Measurements from ENCODE around the gene SLC6A11.

The SLC6A11 gene

DNA sequence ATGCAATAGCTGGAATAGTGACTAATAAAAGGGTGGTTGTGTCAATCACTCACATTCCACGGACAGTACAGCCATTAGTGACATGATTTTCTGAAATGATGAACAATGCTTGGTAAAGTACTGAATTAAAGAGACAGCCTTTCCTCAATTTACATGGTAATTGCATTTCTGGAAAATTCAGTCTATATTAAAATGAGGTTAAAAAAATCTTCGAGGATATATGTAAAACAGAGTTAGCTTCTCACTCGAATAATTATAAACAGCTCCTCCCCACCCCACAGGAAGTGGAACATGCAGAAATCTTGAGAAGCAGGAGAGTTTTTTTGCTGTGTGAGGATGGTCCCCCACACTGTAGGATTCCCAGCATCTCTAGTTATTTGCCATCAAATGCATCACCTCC is 42.1 kb downstream of the SLC6A11 start:
- Histone ChIP-seq H3K27me3 (ENCODE audit: control insufficient read depth, insufficient read depth, low read length) (no peaks in the 10 kb centered on the region), H3K4me1 (ENCODE audit: control insufficient read depth, insufficient read depth, low read length) (no peaks in the 10 kb centered on the region), H3K9ac (ENCODE audit: low read depth, low read length) (no peak overlapping the region), H3K27ac (ENCODE audit: low read depth, low read length) (no peak overlapping the region), H3K4me3 (ENCODE audit: low read depth, low read length) (no peak overlapping the region), H3K9me3 (ENCODE audit: control insufficient read depth, insufficient read depth, low read length) (no peaks in the 10 kb centered on the region), H3K36me3 (ENCODE audit: control insufficient read depth, insufficient read depth, low read length) (no peaks in the 10 kb centered on the region)

DNA sequence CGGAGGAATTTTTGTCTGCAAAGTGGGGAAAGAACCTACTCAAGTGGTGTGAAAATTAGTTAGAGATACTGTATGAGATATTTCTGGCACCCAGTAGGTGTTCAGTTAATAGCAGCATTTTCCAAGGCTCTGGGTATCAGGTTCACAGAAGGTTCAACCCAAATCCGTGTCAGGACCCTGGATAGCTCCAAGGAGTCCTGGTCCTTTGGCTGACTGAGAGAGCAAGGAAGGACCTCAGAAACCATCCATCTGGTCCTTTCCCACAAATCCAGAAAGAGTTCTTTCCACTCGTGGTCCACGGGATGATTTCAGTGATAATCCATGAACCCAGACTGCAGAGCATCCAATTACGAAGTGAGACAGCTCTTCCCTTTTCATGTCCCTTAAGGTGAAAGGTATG is 51.4 kb downstream of the SLC6A11 start:
- Histone ChIP-seq H3K36me3 (ENCODE audit: control insufficient read depth, insufficient read depth, low read length) (no peaks in the 10 kb centered on the region), H3K27me3 (ENCODE audit: control insufficient read depth, insufficient read depth, low read length) (peaks cover 51% of the 10 kb centered on the region), H3K9me3 (ENCODE audit: control insufficient read depth, insufficient read depth, low read length) (no peaks in the 10 kb centered on the region), H3K27ac (ENCODE audit: low read depth, low read length) (no peak overlapping the region), H3K4me1 (ENCODE audit: control insufficient read depth, insufficient read depth, low read length) (no peaks in the 10 kb centered on the region), H3K9ac (ENCODE audit: low read depth, low read length) (no peak overlapping the region), H3K4me3 (ENCODE audit: low read depth, low read length) (no peak overlapping the region)

DNA sequence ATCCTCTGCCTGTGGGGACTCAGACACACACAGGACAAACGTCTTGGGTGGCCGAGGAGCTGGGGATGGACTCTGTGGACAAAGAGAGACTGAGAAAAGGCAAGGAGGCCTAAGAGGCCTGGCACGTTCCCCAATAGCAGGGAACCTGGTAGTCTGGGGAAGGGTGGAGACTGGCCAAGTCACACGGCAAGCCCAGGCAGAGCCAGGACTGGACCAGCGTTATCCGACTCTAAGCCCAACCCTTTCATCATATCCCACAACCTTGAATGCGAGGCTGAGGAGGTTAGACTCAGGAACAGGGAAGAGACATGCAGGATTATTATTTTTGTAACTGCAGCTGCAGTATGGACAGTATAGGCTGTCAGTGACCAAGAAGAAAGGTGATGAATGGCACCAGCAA is 53.4 kb downstream of the SLC6A11 start:
- Histone ChIP-seq H3K9me3 (ENCODE audit: control insufficient read depth, insufficient read depth, low read length) (no peaks in the 10 kb centered on the region), H3K27ac (ENCODE audit: low read depth, low read length) (no peak overlapping the region), H3K27me3 (ENCODE audit: control insufficient read depth, insufficient read depth, low read length) (peaks cover 71% of the 10 kb centered on the region), H3K4me1 (ENCODE audit: control insufficient read depth, insufficient read depth, low read length) (no peaks in the 10 kb centered on the region), H3K36me3 (ENCODE audit: control insufficient read depth, insufficient read depth, low read length) (no peaks in the 10 kb centered on the region), H3K4me3 (ENCODE audit: low read depth, low read length) (no peak overlapping the region), H3K9ac (ENCODE audit: low read depth, low read length) (no peak overlapping the region)

DNA sequence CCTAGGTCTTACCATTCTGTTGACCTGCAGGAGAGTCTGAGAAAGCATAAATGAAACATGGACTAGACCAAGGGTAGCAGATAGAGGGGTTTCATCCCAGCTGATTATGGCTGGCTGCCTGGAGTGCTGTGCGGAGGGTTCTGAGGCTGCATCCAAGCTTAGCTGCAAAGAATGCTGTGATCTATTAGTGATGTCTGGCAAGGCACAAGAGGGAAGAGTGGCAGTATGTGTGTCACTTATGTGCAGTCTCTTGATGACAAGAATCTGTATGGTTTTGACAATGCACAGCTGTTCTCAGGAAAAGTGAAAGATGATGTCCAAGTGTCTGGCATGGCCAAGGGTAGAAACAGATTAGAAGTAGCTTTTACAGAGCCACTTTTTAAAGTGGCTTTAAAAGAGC is 54.3 kb downstream of the SLC6A11 start:
- H3K4me1 ChIP-seq (ENCODE audit: control insufficient read depth, insufficient read depth, low read length), result no peaks in the 10 kb centered on the region
- H3K9ac ChIP-seq (ENCODE audit: low read depth, low read length), result no peak overlapping the region
- peaks cover 77% of the 10 kb centered on the region for H3K27me3 ChIP-seq (ENCODE audit: control insufficient read depth, insufficient read depth, low read length)
- no peaks in the 10 kb centered on the region for H3K9me3 ChIP-seq (ENCODE audit: control insufficient read depth, insufficient read depth, low read length)
- no peak overlapping the region for H3K27ac ChIP-seq (ENCODE audit: low read depth, low read length)
- no peak overlapping the region for H3K4me3 ChIP-seq (ENCODE audit: low read depth, low read length)
- no peaks in the 10 kb centered on the region for H3K36me3 ChIP-seq (ENCODE audit: control insufficient read depth, insufficient read depth, low read length)

DNA sequence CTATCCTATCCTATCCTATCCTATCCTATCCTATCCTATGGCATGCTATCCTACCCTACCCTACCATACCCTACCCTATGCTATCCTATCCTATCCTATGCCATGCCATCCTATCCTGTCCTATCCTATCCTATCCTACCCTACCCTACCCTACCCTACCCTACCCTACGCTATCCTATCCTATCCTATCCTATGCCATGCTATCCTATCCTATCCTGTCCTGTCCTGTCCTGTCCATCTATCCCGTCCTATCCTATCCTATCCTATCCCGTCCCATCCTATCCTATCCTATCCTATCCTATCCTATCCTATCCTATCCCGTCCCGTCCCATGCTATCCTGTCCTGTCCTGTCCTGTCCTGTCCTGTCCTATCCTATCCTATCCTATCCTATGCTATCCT is 57.4 kb downstream of the SLC6A11 start:
- no peaks in the 10 kb centered on the region for H3K4me1 ChIP-seq (ENCODE audit: control insufficient read depth, insufficient read depth, low read length)
- H3K27me3 ChIP-seq (ENCODE audit: control insufficient read depth, insufficient read depth, low read length), result peaks cover 90% of the 10 kb centered on the region
- no peaks in the 10 kb centered on the region for H3K9me3 ChIP-seq (ENCODE audit: control insufficient read depth, insufficient read depth, low read length)

DNA sequence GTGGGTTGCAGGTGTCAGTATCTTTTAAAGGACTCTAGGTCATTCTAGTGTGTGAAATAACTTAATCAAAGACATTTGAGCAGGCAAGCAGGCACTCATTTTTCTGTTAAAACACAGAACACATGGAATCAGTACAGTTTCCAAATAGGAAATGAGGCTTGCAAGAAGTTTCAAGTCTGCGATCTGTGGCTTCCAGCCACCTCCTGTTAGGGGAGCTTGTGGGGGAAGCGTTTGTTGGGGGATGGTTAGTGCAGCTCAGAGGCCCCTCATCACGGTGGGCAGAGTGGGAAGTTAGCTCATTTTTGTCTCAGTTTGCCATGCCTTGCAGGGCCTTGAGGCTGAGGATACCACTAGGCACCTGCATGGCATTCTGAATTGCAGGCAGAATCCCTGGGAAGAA is 59.9 kb downstream of the SLC6A11 start:
- H3K27ac ChIP-seq (ENCODE audit: low read depth, low read length), result no peak overlapping the region
- H3K27me3 ChIP-seq (ENCODE audit: control insufficient read depth, insufficient read depth, low read length), result peaks cover 79% of the 10 kb centered on the region
- no peaks in the 10 kb centered on the region for H3K36me3 ChIP-seq (ENCODE audit: control insufficient read depth, insufficient read depth, low read length)
- no peak overlapping the region for H3K9ac ChIP-seq (ENCODE audit: low read depth, low read length)
- no peaks in the 10 kb centered on the region for H3K4me1 ChIP-seq (ENCODE audit: control insufficient read depth, insufficient read depth, low read length)
- no peak overlapping the region for H3K4me3 ChIP-seq (ENCODE audit: low read depth, low read length)
- no peaks in the 10 kb centered on the region for H3K9me3 ChIP-seq (ENCODE audit: control insufficient read depth, insufficient read depth, low read length)

More for the DNA sequence above, 57.4 kb downstream of the SLC6A11 start:
- no peak overlapping the region for H3K9ac ChIP-seq (ENCODE audit: low read depth, low read length)
- H3K27ac ChIP-seq (ENCODE audit: low read depth, low read length), result no peak overlapping the region
- H3K36me3 ChIP-seq (ENCODE audit: control insufficient read depth, insufficient read depth, low read length), result no peaks in the 10 kb centered on the region
- no peak overlapping the region for H3K4me3 ChIP-seq (ENCODE audit: low read depth, low read length)

DNA sequence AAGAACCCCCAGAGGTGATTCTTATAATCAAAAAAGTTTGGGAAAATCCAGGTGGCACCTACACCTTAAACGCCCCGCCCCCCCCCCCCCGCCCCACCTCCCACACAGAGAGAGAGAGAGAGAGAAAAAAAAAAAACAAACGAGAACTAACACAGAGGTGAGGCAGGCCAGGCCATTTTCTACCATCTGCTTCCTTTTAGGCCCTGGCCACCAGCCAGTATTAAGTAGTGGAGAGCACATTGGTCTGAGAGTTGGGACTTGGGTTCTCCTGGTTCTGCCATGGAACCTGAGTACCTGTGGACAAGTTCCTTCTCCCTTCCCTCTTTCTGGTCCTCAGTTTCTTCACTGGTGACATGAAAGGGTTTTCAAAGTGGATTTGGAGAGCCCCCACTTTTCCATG is 60.6 kb downstream of the SLC6A11 start:
- H3K27ac ChIP-seq (ENCODE audit: low read depth, low read length), result no peak overlapping the region
- no peaks in the 10 kb centered on the region for H3K9me3 ChIP-seq (ENCODE audit: control insufficient read depth, insufficient read depth, low read length)
- H3K4me3 ChIP-seq (ENCODE audit: low read depth, low read length), result no peak overlapping the region
- H3K4me1 ChIP-seq (ENCODE audit: control insufficient read depth, insufficient read depth, low read length), result no peaks in the 10 kb centered on the region
- H3K9ac ChIP-seq (ENCODE audit: low read depth, low read length), result no peak overlapping the region
- H3K27me3 ChIP-seq (ENCODE audit: control insufficient read depth, insufficient read depth, low read length), result peaks cover 75% of the 10 kb centered on the region
- H3K36me3 ChIP-seq (ENCODE audit: control insufficient read depth, insufficient read depth, low read length), result no peaks in the 10 kb centered on the region

DNA sequence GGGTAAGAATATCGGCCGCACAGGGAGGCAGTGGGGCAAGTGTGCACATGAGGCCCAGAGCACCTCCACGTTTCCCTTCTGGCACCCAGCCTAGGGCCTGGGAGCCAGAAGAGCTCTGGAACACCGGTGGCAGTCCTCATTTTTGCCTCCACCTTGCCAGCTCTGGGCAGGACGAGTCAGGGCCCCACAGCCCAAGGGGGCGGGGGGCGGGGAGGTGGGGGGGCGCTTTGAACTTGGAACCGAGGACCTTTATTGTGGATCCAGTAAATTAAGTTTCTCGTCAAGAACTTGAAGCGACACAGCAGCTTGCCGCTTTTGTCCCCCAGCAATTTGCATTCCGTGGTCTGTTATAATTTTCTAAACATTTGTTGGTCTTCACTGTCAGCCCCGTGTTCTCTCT is 66.8 kb downstream of the SLC6A11 start:
- Histone ChIP-seq H3K4me3 (ENCODE audit: low read depth, low read length) (no peak overlapping the region), H3K27me3 (ENCODE audit: control insufficient read depth, insufficient read depth, low read length) (peaks cover 22% of the 10 kb centered on the region), H3K27ac (ENCODE audit: low read depth, low read length) (no peak overlapping the region), H3K36me3 (ENCODE audit: control insufficient read depth, insufficient read depth, low read length) (no peaks in the 10 kb centered on the region), H3K9ac (ENCODE audit: low read depth, low read length) (no peak overlapping the region), H3K4me1 (ENCODE audit: control insufficient read depth, insufficient read depth, low read length) (no peaks in the 10 kb centered on the region), H3K9me3 (ENCODE audit: control insufficient read depth, insufficient read depth, low read length) (no peaks in the 10 kb centered on the region)

DNA sequence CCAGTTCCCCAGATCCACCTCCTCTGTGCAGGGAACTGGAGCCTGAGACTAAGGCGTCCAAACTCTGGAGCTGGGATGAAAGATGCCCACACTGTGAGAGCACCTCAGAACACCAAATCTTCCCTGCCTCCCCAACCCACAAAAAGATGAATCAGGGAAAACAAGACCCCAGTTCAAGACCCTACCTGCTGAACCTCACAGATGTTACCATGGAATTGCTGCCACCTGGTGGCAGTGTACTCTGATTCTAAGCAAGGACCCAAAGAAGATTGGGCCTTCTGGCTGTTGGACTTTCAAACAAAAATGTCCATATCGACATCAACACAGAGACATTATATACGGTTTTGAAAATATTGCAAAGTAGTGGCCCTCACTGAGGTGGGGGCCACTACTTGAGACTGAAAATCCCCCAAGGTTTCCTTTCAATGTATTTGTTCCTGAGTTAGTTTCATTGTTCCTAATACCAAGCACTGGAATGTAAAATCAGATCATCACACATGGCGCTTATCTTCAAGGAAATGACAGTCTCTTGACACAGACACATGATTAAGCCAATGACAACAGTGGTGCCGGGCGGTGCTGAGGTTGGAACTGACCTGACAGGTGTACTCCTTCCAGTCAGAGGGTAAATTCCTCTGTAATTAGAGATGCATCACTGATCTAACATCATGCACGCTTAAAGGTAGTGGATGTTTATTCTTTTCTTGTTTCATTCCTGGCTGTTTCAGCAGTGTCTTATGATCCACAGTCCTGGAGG is 67.6 kb downstream of the SLC6A11 start:
- no peaks in the 10 kb centered on the region for H3K4me1 ChIP-seq (ENCODE audit: control insufficient read depth, insufficient read depth, low read length)
- H3K27ac ChIP-seq (ENCODE audit: low read depth, low read length), result no peak overlapping the region
- no peaks in the 10 kb centered on the region for H3K36me3 ChIP-seq (ENCODE audit: control insufficient read depth, insufficient read depth, low read length)
- peaks cover 22% of the 10 kb centered on the region for H3K27me3 ChIP-seq (ENCODE audit: control insufficient read depth, insufficient read depth, low read length)
- H3K9ac ChIP-seq (ENCODE audit: low read depth, low read length), result no peak overlapping the region
- H3K4me3 ChIP-seq (ENCODE audit: low read depth, low read length), result no peak overlapping the region
- H3K9me3 ChIP-seq (ENCODE audit: control insufficient read depth, insufficient read depth, low read length), result no peaks in the 10 kb centered on the region

DNA sequence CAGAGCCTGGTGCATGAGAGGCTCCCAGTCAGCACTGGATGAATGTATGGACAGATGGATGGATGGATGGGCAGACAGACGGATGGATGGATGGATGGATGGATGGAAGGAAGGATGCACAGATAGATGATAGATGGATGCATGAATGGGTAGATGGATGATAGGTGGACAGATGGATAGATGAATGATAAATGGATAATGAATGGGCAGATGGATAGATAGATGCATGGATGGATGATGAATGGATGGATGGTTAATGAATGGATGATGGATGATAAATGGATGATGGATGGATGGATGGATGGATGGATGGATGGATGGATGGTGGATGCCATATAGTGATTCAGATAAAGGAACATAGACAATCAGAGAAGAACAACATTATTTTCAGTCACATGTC is 71.0 kb downstream of the SLC6A11 start:
- no peak overlapping the region for H3K27ac ChIP-seq (ENCODE audit: low read depth, low read length)
- peaks cover 3% of the 10 kb centered on the region; the same call in 1 of the 2 replicates for H3K9me3 ChIP-seq (ENCODE audit: control insufficient read depth, insufficient read depth, low read length)
- no peak overlapping the region for H3K4me3 ChIP-seq (ENCODE audit: low read depth, low read length)
- no peaks in the 10 kb centered on the region for H3K4me1 ChIP-seq (ENCODE audit: control insufficient read depth, insufficient read depth, low read length)
- no peak overlapping the region for H3K9ac ChIP-seq (ENCODE audit: low read depth, low read length)
- no peaks in the 10 kb centered on the region for H3K36me3 ChIP-seq (ENCODE audit: control insufficient read depth, insufficient read depth, low read length)
- 0 out of 2 replicates have a peak, but pooled peaks cover 2% of the 10 kb centered on the region for H3K27me3 ChIP-seq (ENCODE audit: control insufficient read depth, insufficient read depth, low read length)

DNA sequence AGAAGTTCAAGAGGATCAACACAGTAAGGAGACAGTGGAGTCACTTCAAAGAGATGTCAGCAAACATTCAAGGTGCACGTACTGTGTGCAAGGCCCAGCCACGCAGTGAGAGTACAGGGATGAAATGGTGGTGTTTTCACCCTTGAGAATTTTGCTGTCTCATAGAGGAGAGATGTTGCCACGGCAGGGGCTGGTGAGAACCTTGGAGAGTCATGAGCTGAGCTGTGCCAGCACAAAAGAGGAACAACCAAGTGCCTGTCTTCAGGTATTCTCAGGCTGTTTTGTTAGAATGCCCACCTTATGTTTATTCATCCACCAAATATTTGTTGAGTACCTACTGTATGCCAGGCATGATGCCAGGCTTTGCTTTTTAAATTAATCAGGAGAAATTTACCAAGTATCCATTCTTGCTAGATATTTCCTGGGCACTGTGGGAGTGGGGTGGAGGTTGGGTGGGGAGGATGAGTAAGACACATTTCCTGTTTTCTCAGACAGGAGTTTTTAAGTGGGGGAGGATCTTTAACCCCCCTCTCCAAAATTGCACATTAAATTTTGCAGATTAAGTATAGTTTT is 72.6 kb downstream of the SLC6A11 start:
- Histone ChIP-seq H3K9me3 (ENCODE audit: control insufficient read depth, insufficient read depth, low read length) (peaks cover 3% of the 10 kb centered on the region), H3K4me1 (ENCODE audit: control insufficient read depth, insufficient read depth, low read length) (no peaks in the 10 kb centered on the region), H3K36me3 (ENCODE audit: control insufficient read depth, insufficient read depth, low read length) (no peaks in the 10 kb centered on the region), H3K9ac (ENCODE audit: low read depth, low read length) (no peak overlapping the region), H3K27ac (ENCODE audit: low read depth, low read length) (no peak overlapping the region), H3K4me3 (ENCODE audit: low read depth, low read length) (no peak overlapping the region), H3K27me3 (ENCODE audit: control insufficient read depth, insufficient read depth, low read length) (no peaks in the 10 kb centered on the region)
